ENCODE data around the gene CHAT.

DNA sequence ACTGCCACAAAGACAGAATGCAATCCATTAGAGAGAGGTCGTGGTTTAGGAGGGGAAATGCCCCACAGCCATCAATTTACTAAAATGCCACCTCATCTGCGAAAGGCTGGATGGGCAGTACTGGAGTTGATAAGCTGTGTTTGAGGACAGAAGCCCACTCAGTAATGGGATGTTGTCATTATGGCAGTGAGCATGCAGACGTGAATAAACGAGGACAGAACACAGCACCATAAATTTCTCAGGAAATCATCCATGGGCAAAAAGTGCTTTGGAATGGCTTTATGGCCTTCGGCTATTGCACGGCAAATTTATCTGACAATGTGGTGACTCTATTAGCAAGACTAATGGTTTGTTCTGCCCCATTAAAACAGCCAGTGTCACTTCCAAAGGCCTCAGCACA, 49.8 kb downstream of the CHAT start:
- TF ChIP-seq, protein P1, sequence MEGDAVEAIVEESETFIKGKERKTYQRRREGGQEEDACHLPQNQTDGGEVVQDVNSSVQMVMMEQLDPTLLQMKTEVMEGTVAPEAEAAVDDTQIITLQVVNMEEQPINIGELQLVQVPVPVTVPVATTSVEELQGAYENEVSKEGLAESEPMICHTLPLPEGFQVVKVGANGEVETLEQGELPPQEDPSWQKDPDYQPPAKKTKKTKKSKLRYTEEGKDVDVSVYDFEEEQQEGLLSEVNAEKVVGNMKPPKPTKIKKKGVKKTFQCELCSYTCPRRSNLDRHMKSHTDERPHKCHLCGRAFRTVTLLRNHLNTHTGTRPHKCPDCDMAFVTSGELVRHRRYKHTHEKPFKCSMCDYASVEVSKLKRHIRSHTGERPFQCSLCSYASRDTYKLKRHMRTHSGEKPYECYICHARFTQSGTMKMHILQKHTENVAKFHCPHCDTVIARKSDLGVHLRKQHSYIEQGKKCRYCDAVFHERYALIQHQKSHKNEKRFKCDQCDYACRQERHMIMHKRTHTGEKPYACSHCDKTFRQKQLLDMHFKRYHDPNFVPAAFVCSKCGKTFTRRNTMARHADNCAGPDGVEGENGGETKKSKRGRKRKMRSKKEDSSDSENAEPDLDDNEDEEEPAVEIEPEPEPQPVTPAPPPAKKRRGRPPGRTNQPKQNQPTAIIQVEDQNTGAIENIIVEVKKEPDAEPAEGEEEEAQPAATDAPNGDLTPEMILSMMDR (IDR thresholded peaks at IDR 0.05): no peak
- no peak for TF ChIP-seq POLR2A (IDR thresholded peaks at IDR 0.05)

Measured in adrenal gland (tissue), 5 donors.